IMR-90 (cell line): ENCODE results near the gene DNMT3A. TPM values are rescaled to one million over a fixed set of nuclear protein-coding genes. Genes with fewer than 3 reads are reported as not detected.

Experiments
- ATAC-seq: fragments of 200-7000 bp; cut with Tn5 transposase; 2 replicates; pipeline ENCODE4 v1.9.1; 2020; ENCODE audit warnings: low read depth, mild to moderate bottlenecking, moderate library complexity
- BruUV-seq: library from RNA; stranded (reverse); fragments of 400-500 nt; replicated peaks from 2 replicates; lab custom pipeline; 2021; lab: Mats Ljungman, UMichigan
- CTCF ChIA-PET: fragments of 300-600 bp; formaldehyde crosslinking; extraction: SDS; loops from one replicate; lab custom pipeline; 2021; ENCODE audit warnings: antibody characterized with exemption; lab: Yijun Ruan, JAX
- POLR2A ChIA-PET: fragments of 300-600 bp; sonication (Branson Sonifier 250); formaldehyde crosslinking; loops from one replicate; lab custom pipeline; 2022; ENCODE audit warnings: antibody characterized with exemption; ENCODE audit not compliant: unreplicated experiment; lab: Charles Lee
- DNase-seq: peaks from one replicate; pipeline ENCODE4 v3.0.0; 2013
- H2AFZ ChIP-seq: replicated peaks from 2 replicates; pipeline ENCODE3; 2013; ENCODE audit warnings: low read length, mild to moderate bottlenecking; ENCODE audit not compliant: poor library complexity
- H2AK5ac ChIP-seq: 2 replicates; pipeline ENCODE4 v1.6.1; 2013; ENCODE audit warnings: low read depth, low read length, inconsistent platforms
- H2AK9ac ChIP-seq: replicated peaks from 2 replicates; pipeline ENCODE3; 2013; ENCODE audit warnings: mild to moderate bottlenecking, low read depth, low read length, moderate library complexity; ENCODE audit not compliant: poor library complexity
- H2BK120ac ChIP-seq: 2 replicates; pipeline ENCODE4 v1.6.1; 2013; ENCODE audit warnings: low read depth, low read length, inconsistent platforms
- H2BK15ac ChIP-seq: 3 replicates; pipeline ENCODE4 v1.6.1; 2013; ENCODE audit warnings: low read depth, low read length, inconsistent platforms
- H2BK20ac ChIP-seq: 2 replicates; pipeline ENCODE4 v1.6.1; 2013; ENCODE audit warnings: low read depth, mild to moderate bottlenecking, inconsistent platforms, low read length, moderate library complexity
- H2BK5ac ChIP-seq: 2 replicates; pipeline ENCODE4 v1.6.1; 2013; ENCODE audit warnings: mild to moderate bottlenecking, low read depth, low read length, inconsistent platforms; ENCODE audit not compliant: poor library complexity, severe bottlenecking
- H3K14ac ChIP-seq: replicated peaks from 2 replicates; pipeline ENCODE4 v1.6.1; 2013; ENCODE audit warnings: low read depth, low read length, inconsistent platforms
- H3K18ac ChIP-seq: 2 replicates; pipeline ENCODE4 v1.6.1; 2013; ENCODE audit warnings: low read depth, low read length, control low read depth
- H3K23ac ChIP-seq: 2 replicates; pipeline ENCODE4 v1.6.1; 2013; ENCODE audit warnings: low read depth, low read length, inconsistent platforms
- H3K27ac ChIP-seq: 2 replicates; pipeline ENCODE4 v1.5.1; 2013; ENCODE audit warnings: mild to moderate bottlenecking, control low read depth, low read length; ENCODE audit not compliant: insufficient read depth
- H3K27me3 ChIP-seq: 2 replicates; pipeline ENCODE4 v1.6.1; 2013; ENCODE audit warnings: low read length; ENCODE audit not compliant: control insufficient read depth, insufficient read depth
- H3K36me3 ChIP-seq: 2 replicates; pipeline ENCODE4 v1.6.1; 2013; ENCODE audit warnings: low read length, mixed read lengths; ENCODE audit not compliant: control insufficient read depth, insufficient read depth
- H3K4ac ChIP-seq: 2 replicates; pipeline ENCODE4 v1.6.1; 2013; ENCODE audit warnings: low read depth, low read length, inconsistent platforms
- H3K4me1 ChIP-seq: 2 replicates; pipeline ENCODE4 v1.6.1; 2013; ENCODE audit warnings: low read length, mixed read lengths; ENCODE audit not compliant: control insufficient read depth, insufficient read depth
- H3K4me2 ChIP-seq: 2 replicates; pipeline ENCODE4 v1.6.1; 2013; ENCODE audit warnings: low read depth, mild to moderate bottlenecking, control low read depth, low read length, moderate library complexity
- H3K4me3 ChIP-seq: 2 replicates; pipeline ENCODE4 v1.5.1; 2013; ENCODE audit warnings: low read depth, mild to moderate bottlenecking, control low read depth, low read length, moderate library complexity; ENCODE audit not compliant: insufficient read depth
- H3K56ac ChIP-seq: 2 replicates; pipeline ENCODE4 v1.6.1; 2013; ENCODE audit warnings: low read length, inconsistent platforms; ENCODE audit not compliant: insufficient read depth; ENCODE audit errors: extremely low read depth
- H3K79me1 ChIP-seq, 2 experiments: 2 replicates each; pipeline ENCODE4 v1.6.1; 2013; ENCODE audit warnings: low read length in 2 of 2, inconsistent platforms in 1 of 2, low read depth in 1 of 2
- H3K9ac ChIP-seq: 2 replicates; pipeline ENCODE4 v1.6.1; 2013; ENCODE audit warnings: low read depth, low read length, control low read depth
- H3K9me1 ChIP-seq: 2 replicates; pipeline ENCODE4 v1.6.1; 2013; ENCODE audit warnings: low read length, inconsistent platforms; ENCODE audit not compliant: insufficient read depth
- H3K9me3 ChIP-seq: 2 replicates; pipeline ENCODE4 v1.6.1; 2013; ENCODE audit warnings: low read length; ENCODE audit not compliant: control insufficient read depth, insufficient read depth
- H4K20me1 ChIP-seq: 2 replicates; pipeline ENCODE4 v1.6.1; 2013; ENCODE audit warnings: low read length, inconsistent platforms; ENCODE audit not compliant: insufficient read depth
- H4K5ac ChIP-seq: 2 replicates; pipeline ENCODE4 v1.6.1; 2013; ENCODE audit warnings: mild to moderate bottlenecking, low read depth, low read length, control low read depth
- H4K8ac ChIP-seq, 2 experiments: 2 replicates each; pipeline ENCODE4 v1.6.1; 2013; ENCODE audit warnings: low read depth in 2 of 2, low read length in 2 of 2, control low read depth in 1 of 2, inconsistent platforms in 1 of 2
- H4K91ac ChIP-seq: 2 replicates; pipeline ENCODE4 v1.6.1; 2013; ENCODE audit warnings: low read depth, low read length, inconsistent platforms; ENCODE audit not compliant: insufficient read depth
- BHLHE40 ChIP-seq: fragments of 150-350 bp; IDR thresholded peaks from 2 replicates; pipeline ENCODE4 v1.6.1; 2016; ENCODE audit warnings: mild to moderate bottlenecking, low read depth, low read length
- CEBPB ChIP-seq: IDR thresholded peaks from 2 replicates; pipeline ENCODE4 v1.6.1; 2012; ENCODE audit warnings: low read depth, low read length, improper control_type of control experiment
- CHD1 ChIP-seq: IDR thresholded peaks from 2 replicates; pipeline ENCODE4 v1.6.1; 2012; ENCODE audit warnings: low read depth, low read length, improper control_type of control experiment
- CTCF ChIP-seq: conservative IDR thresholded peaks from 2 replicates; pipeline ENCODE4 v1.5.1; 2012; ENCODE audit warnings: mild to moderate bottlenecking, low read depth, low read length, improper control_type of control experiment
- FOS ChIP-seq: fragments of 150-350 bp; IDR thresholded peaks from 2 replicates; pipeline ENCODE4 v1.6.1; 2016; ENCODE audit warnings: low read depth, low read length
- MAFK ChIP-seq: IDR thresholded peaks from 2 replicates; pipeline ENCODE4 v1.6.1; 2012; ENCODE audit warnings: low read depth, low read length, improper control_type of control experiment
- MAZ ChIP-seq: IDR thresholded peaks from 2 replicates; pipeline ENCODE4 v1.6.1; 2012; ENCODE audit warnings: low read depth, mild to moderate bottlenecking, low read length, improper control_type of control experiment, moderate library complexity, borderline replicate concordance
- MXI1 ChIP-seq: IDR thresholded peaks from 2 replicates; pipeline ENCODE4 v1.6.1; 2012; ENCODE audit warnings: low read depth, mild to moderate bottlenecking, low read length, moderate library complexity, borderline replicate concordance
- NFE2L2 ChIP-seq: fragments of 150-350 bp; IDR thresholded peaks from 2 replicates; pipeline ENCODE4 v1.6.1; 2016; ENCODE audit warnings: low read depth, mild to moderate bottlenecking, low read length
- POLR2A ChIP-seq: IDR thresholded peaks from 2 replicates; pipeline ENCODE4 v1.6.1; 2012; ENCODE audit warnings: mild to moderate bottlenecking, low read depth, low read length
- RAD21 ChIP-seq: IDR thresholded peaks from 2 replicates; pipeline ENCODE4 v1.6.1; 2012; ENCODE audit warnings: low read length, improper control_type of control experiment
- RFX5 ChIP-seq: IDR thresholded peaks from 2 replicates; pipeline ENCODE4 v1.8.0; 2012; ENCODE audit warnings: low read depth, mild to moderate bottlenecking, low read length, moderate library complexity
- SMC3 ChIP-seq: fragments of 150-350 bp; IDR thresholded peaks from 2 replicates; pipeline ENCODE4 v1.6.1; 2016; ENCODE audit warnings: low read depth, mild to moderate bottlenecking, antibody characterized with exemption, low read length, moderate library complexity
- USF2 ChIP-seq: fragments of 150-350 bp; IDR thresholded peaks from 2 replicates; pipeline ENCODE4 v1.6.1; 2017; ENCODE audit warnings: mild to moderate bottlenecking, antibody characterized with exemption, low read length, low read depth
- WGBS, 2 experiments: methylation state at CpG; one replicate each; pipeline versions ENCODE4 v1.1.5 to v1.1.7; 2013; ENCODE audit warnings: missing lambda C conversion rate in 2 of 2; ENCODE audit not compliant: insufficient read length in 1 of 2; ENCODE audit errors: extremely low coverage in 2 of 2; 5-methylcytosine and 5-hydroxymethylcytosine counted together
- dilution Hi-C: fragments of 300-500 bp; cut with HindIII; formaldehyde crosslinking; loops from one replicate; pipeline ENCODE4 v1.14.3; 2018; ENCODE audit warnings: low sequenced_read_pairs; ENCODE audit not compliant: unreplicated experiment
- in situ Hi-C: fragments of 300-500 bp; cut with MboI; formaldehyde crosslinking; loops from 3 replicates; pipeline ENCODE4 v1.14.3; 2019; ENCODE audit warnings: low sequenced_read_pairs, inconsistent platforms, mixed read lengths
- intact Hi-C: fragments of 100-400 bp; cut with micrococcal nuclease; formaldehyde crosslinking; loops from 2 replicates; pipeline ENCODE4 v1.10.0; 2022
- polyA plus RNA-seq, 3 experiments: library from polyadenylated mRNA; depleted of rRNA; stranded (reverse); fragments of >200 nt; gene quantifications; 2 replicates each; pipeline ENCODE4 v1.2.3, GENCODE V29; 2012; ENCODE audit warnings: low replicate concordance in 1 of 3
- total RNA-seq: library from RNA; depleted of rRNA; stranded (reverse); fragments of >200 nt; gene quantifications from 2 replicates; pipeline ENCODE4 v1.2.3, GENCODE V29; 2012
- TF ChIP-seq, protein P1 (sequence below): fragments of 150-350 bp; IDR thresholded peaks from 2 replicates; pipeline ENCODE4 v1.6.1; 2016; ENCODE audit warnings: low read depth, mild to moderate bottlenecking, low read length, moderate library complexity, borderline replicate concordance

The DNMT3A gene
- total and polyA plus RNA-seq, 2 of the 4 experiments (the other 2 are of a cell fraction), result 4.4 to 9.7 TPM

DNA sequence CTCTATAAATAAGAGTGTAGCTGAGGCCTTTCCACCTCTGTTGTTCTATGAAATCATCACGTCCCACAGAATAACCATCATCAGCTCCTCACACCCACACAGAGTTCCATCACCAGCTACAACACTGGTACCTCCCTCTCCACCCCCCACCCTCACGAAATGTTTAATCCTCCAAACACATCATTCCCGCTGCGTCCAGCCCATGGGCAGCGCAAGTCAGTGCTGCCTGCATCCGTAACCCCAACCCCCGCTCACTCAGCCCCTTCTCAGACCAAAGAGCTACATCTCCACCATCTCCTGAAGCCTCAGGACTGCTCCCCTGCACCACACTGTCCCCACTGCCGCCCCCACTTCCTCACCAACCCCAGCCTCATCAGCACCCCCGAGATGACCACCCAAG is 19.4 kb downstream of the DNMT3A start:
- ATAC-seq (no peak), DNase-seq (no peak)
- intact Hi-C loops (no loop called here), in situ Hi-C loops (no loop called here), dilution Hi-C loops (no loop called here)
- H3K27me3 ChIP-seq, result no peaks in the 10 kb centered on the region
- H3K9me3 ChIP-seq, result peaks cover 8% of the 10 kb centered on the region
- H3K4me1 ChIP-seq, result peaks cover 11% of the 10 kb centered on the region
- no peak overlapping the region for H2BK120ac ChIP-seq
- H2BK5ac ChIP-seq, result no peak overlapping the region
- no peak overlapping the region for H2BK20ac ChIP-seq
- H3K4me3 ChIP-seq, result no peak overlapping the region
- H3K9ac ChIP-seq, result no peak overlapping the region
- no peak overlapping the region for H2AFZ ChIP-seq
- peaks cover 10% of the 10 kb centered on the region for H3K36me3 ChIP-seq
- H3K27ac ChIP-seq, result no peak overlapping the region
- H4K8ac ChIP-seq, result no peak overlapping the region
- no peak overlapping the region for H3K14ac ChIP-seq
- no peak overlapping the region for H3K18ac ChIP-seq
- BruUV-seq, result no TSS peak
- H2AK5ac ChIP-seq, result no peak overlapping the region
- H3K4ac ChIP-seq, result no peak overlapping the region
- ChIA-PET CTCF (no interaction called here), POLR2A (no interaction called here)
- no peak overlapping the region for H3K23ac ChIP-seq
- no peak overlapping the region for H2AK9ac ChIP-seq
- H4K20me1 ChIP-seq, result peaks cover 40% of the 10 kb centered on the region
- H3K4me2 ChIP-seq, result no peak overlapping the region
- H4K5ac ChIP-seq, result no peak overlapping the region
- WGBS, 2 experiments, result no CpG with 5 or more reads among the region's 9 CpGs
- TF ChIP-seq MAZ (no peak), CEBPB (no peak), BHLHE40 (no peak), CHD1 (no peak), CTCF (no peak), POLR2A (no peak), MAFK (no peak), RAD21 (no peak), FOS (no peak), MXI1 (no peak), SMC3 (no peak), USF2 (no peak), RFX5 (no peak), NFE2L2 (no peak)
- TF ChIP-seq, protein P1, sequence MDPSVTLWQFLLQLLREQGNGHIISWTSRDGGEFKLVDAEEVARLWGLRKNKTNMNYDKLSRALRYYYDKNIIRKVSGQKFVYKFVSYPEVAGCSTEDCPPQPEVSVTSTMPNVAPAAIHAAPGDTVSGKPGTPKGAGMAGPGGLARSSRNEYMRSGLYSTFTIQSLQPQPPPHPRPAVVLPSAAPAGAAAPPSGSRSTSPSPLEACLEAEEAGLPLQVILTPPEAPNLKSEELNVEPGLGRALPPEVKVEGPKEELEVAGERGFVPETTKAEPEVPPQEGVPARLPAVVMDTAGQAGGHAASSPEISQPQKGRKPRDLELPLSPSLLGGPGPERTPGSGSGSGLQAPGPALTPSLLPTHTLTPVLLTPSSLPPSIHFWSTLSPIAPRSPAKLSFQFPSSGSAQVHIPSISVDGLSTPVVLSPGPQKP, result no peak
- H3K56ac ChIP-seq, result no peak overlapping the region
- no peak overlapping the region for H2BK15ac ChIP-seq
- H4K91ac ChIP-seq, result no peak overlapping the region
- H3K9me1 ChIP-seq, result peaks cover 7% of the 10 kb centered on the region; the same call in 1 of the 2 replicates
- peaks cover 20 to 23% of the 10 kb centered on the region in 2 experiments for H3K79me1 ChIP-seq
